Endothelial cell of umbilical vein (primary cell): ENCODE data around the gene RBM20. TPM values are rescaled to one million over a fixed set of nuclear protein-coding genes. Genes with fewer than 3 reads are reported as not detected.
A peak's percentile ranks its signal among the peaks of the same experiment; 100 is the strongest.

ENCODE experiments used
- BruUV-seq: library from RNA; stranded (reverse); fragments of 400-500 nt; replicated peaks from 2 replicates; lab custom pipeline; 2021; lab: Mats Ljungman, UMichigan
- CTCF ChIA-PET: fragments of 300-600, 350-600 bp; sonication (Branson Sonifier 250); formaldehyde crosslinking; loops from one replicate; lab custom pipeline; 2021; ENCODE audit warnings: antibody characterized with exemption, inconsistent platforms; lab: Charles Lee
- POLR2A ChIA-PET: fragments of 300-600, 350-600 bp; sonication (Branson Sonifier 250); formaldehyde crosslinking; loops from one replicate; lab custom pipeline; 2021; ENCODE audit warnings: antibody characterized with exemption, inconsistent platforms; lab: Charles Lee
- DNase-seq: peaks from one replicate; pipeline ENCODE4 v3.0.0-alpha.2; 2011; ENCODE audit warnings: low read depth, low spot score
- FAIRE-seq: peaks from 2 replicates; lab custom pipeline; 2011; peaks lifted over from hg19 to GRCh38; lab: Jason Lieb, UNC
- H2AFZ ChIP-seq: 2 replicates; pipeline ENCODE4 v1.6.0; 2012; ENCODE audit warnings: low read depth, low read length, control low read depth, inconsistent platforms
- H3K27ac ChIP-seq: 2 replicates; pipeline ENCODE4 v1.5.1; 2011; ENCODE audit warnings: low read depth, mild to moderate bottlenecking, control low read depth, low read length, moderate library complexity; ENCODE audit not compliant: insufficient read depth
- H3K27me3 ChIP-seq, 2 experiments: 2 replicates each; pipeline versions ENCODE4 v1.6.0 to v1.6.1; 2011; ENCODE audit warnings: low read length in 2 of 2, mixed read lengths in 1 of 2; ENCODE audit not compliant: control insufficient read depth in 2 of 2, insufficient read depth in 2 of 2
- H3K36me3 ChIP-seq, 2 experiments: 2 replicates in 1 of 2; 3 replicates in 1 of 2; pipeline ENCODE4 v1.5.1; 2011; ENCODE audit warnings: low read length in 2 of 2, mild to moderate bottlenecking in 1 of 2, moderate library complexity in 1 of 2; ENCODE audit not compliant: control insufficient read depth in 2 of 2, insufficient read depth in 2 of 2; ENCODE audit errors: extremely low read depth in 1 of 2
- H3K4me1 ChIP-seq: 3 replicates; pipeline ENCODE4 v1.5.1; 2011; ENCODE audit warnings: mild to moderate bottlenecking, low read length; ENCODE audit not compliant: control insufficient read depth, insufficient read depth; ENCODE audit errors: extremely low read depth
- H3K4me2 ChIP-seq: 2 replicates; pipeline ENCODE4 v1.6.1; 2011; ENCODE audit warnings: low read length, control low read depth, mixed read lengths; ENCODE audit not compliant: insufficient read depth
- H3K4me3 ChIP-seq, 3 experiments: fragments of 200-600 bp in 1 of 3; sonication (generic), shearing (Covaris generic) in 1 of 3; replicated peaks in 1 of 3; 2 replicates each; pipeline ENCODE4 v1.5.1; 2011 to 2016; ENCODE audit warnings: control low read depth in 3 of 3, low read length in 3 of 3, mild to moderate bottlenecking in 2 of 3, inconsistent platforms in 1 of 3, low read depth in 1 of 3, moderate library complexity in 1 of 3; ENCODE audit not compliant: insufficient read depth in 1 of 3
- H3K79me2 ChIP-seq: 2 replicates; pipeline ENCODE4 v1.6.0; 2012; ENCODE audit warnings: low read length, inconsistent platforms; ENCODE audit not compliant: control insufficient read depth, insufficient read depth
- H3K9ac ChIP-seq: replicated peaks from 2 replicates; pipeline ENCODE3; 2011; ENCODE audit warnings: low read length, control low read depth; ENCODE audit not compliant: insufficient read depth; ENCODE audit errors: extremely low read depth
- H3K9me1 ChIP-seq: replicated peaks from 3 replicates; pipeline ENCODE4 v1.6.0; 2011; ENCODE audit warnings: mild to moderate bottlenecking, low read length; ENCODE audit not compliant: control insufficient read depth, insufficient read depth; ENCODE audit errors: extremely low read depth
- H3K9me3 ChIP-seq: replicated peaks from 2 replicates; pipeline ENCODE4 v1.5.1; 2012; ENCODE audit warnings: low read length, inconsistent platforms; ENCODE audit not compliant: control insufficient read depth, insufficient read depth
- H4K20me1 ChIP-seq: replicated peaks from 2 replicates; pipeline ENCODE3; 2011; ENCODE audit warnings: mild to moderate bottlenecking, low read length; ENCODE audit not compliant: control insufficient read depth, insufficient read depth; ENCODE audit errors: extremely low read depth
- dilution Hi-C: fragments of 300-500 bp; cut with MboI; formaldehyde crosslinking; loops from one replicate; pipeline ENCODE4 v1.15.0; 2019; ENCODE audit warnings: low sequenced_read_pairs; ENCODE audit not compliant: extremely low pct_ligation_motif_present
- intact Hi-C: fragments of 100-400 bp; cut with micrococcal nuclease; formaldehyde crosslinking; loops from one replicate; pipeline ENCODE4 v1.10.0; 2022
- polyA plus RNA-seq, 4 experiments: library from polyadenylated mRNA; depleted of rRNA in 3 of 4; stranded (reverse) in 3 of 4; unstranded in 1 of 4; fragments of >200 nt; gene quantifications; 2 replicates each; pipeline versions ENCODE4 v1.2.1 to v1.2.3, GENCODE V29; 2011 to 2012; ENCODE audit warnings: missing spikeins in 1 of 4
- total RNA-seq: library from RNA; stranded (reverse); gene quantifications from 2 replicates; pipeline ENCODE4 v1.2.3, GENCODE V29; 2021
- TF ChIP-seq, protein P1 (sequence below), 2 donors: IDR thresholded peaks; 1 replicate in 1 of 2; 2 replicates in 1 of 2; pipeline ENCODE4 v1.5.1; 2011; ENCODE audit warnings: low read length in 2 of 2, mild to moderate bottlenecking in 2 of 2, moderate library complexity in 2 of 2, control low read depth in 1 of 2, inconsistent platforms in 1 of 2, low read depth in 1 of 2; ENCODE audit not compliant: insufficient read depth in 1 of 2; ENCODE audit errors: extremely low read depth in 1 of 2
- TF ChIP-seq, protein P2 (sequence below): IDR thresholded peaks from 2 replicates; pipeline ENCODE4 v1.6.1; 2011; ENCODE audit not compliant: insufficient read depth, insufficient read length

RBM20 gene
- total and polyA plus RNA-seq, 2 donors (not counting 3 experiments of a cell fraction or from before 2014, with no cell fraction given) = 0.04 TPM; not detected in 1

DNA sequence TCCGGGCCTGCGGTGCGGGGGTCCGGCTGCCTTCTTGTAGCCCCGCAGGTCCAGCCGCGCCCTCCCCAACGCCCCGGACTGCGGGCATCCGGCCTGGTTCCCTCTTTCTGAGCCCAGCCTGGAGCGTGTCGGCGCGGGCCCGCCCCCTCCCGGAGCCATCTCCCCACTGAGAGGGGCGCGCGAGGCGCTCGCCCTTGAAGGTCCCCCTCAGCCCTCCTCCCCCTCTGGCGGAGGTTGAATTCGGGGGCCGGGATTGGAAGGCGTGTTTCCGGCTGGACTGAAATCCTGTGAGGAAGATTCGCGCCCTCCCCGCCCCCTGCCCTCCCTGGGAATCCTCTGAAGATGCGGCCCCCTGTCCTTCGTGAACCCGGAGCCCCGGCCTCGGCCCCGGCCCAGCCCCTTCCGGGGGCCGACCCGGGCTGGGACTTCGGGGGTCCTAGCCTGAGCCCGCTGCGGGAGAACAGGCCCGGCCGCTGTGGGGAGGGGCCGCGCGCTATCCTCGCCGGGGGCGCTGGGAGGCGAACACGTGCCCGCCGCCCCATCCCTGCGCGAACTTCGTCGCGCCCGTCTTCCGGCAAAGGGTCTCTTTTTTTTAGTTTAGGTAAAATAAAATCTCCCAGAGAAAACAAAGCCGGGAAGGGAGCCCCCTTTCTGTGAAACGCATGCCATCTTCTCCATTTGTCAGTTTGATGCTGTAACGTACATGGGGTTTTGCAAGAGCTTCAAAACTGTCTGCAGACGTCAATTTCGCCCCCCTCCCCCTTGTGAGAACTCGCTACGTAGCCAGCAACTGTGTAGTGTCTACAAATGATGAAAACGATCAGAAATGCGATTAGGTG lies 228.2 kb downstream of the RBM20 start:
- BruUV-seq = no TSS peak
- no peak for FAIRE-seq

More for the DNA sequence above, 228.2 kb downstream of the RBM20 start:
- TF ChIP-seq, protein P1, sequence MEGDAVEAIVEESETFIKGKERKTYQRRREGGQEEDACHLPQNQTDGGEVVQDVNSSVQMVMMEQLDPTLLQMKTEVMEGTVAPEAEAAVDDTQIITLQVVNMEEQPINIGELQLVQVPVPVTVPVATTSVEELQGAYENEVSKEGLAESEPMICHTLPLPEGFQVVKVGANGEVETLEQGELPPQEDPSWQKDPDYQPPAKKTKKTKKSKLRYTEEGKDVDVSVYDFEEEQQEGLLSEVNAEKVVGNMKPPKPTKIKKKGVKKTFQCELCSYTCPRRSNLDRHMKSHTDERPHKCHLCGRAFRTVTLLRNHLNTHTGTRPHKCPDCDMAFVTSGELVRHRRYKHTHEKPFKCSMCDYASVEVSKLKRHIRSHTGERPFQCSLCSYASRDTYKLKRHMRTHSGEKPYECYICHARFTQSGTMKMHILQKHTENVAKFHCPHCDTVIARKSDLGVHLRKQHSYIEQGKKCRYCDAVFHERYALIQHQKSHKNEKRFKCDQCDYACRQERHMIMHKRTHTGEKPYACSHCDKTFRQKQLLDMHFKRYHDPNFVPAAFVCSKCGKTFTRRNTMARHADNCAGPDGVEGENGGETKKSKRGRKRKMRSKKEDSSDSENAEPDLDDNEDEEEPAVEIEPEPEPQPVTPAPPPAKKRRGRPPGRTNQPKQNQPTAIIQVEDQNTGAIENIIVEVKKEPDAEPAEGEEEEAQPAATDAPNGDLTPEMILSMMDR (IDR thresholded peaks at IDR 0.05; ENCODE audit: extremely low read depth in 1 of 2, insufficient read depth in 1 of 2, low read depth in 1 of 2, low read length in 2 of 2) = peak in 1 of 2 donors; percentile 6
- TF ChIP-seq, protein P2, sequence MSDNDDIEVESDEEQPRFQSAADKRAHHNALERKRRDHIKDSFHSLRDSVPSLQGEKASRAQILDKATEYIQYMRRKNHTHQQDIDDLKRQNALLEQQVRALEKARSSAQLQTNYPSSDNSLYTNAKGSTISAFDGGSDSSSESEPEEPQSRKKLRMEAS = no peak
- ChIA-PET POLR2A (interaction anchor here (1.0 kb wide), 1 partner anchor 114 kb away, joined by 8 read pairs; no protein-coding TSS in a partner anchor), CTCF (interaction anchor here (0.6 to 1.8 kb wide), 14 partner anchors 10 to 184 kb away, joined by 3 to 9 read pairs (median 4); no protein-coding TSS in a partner anchor)
- peak; percentile 58 for DNase-seq
- dilution Hi-C loops (no loop called here), intact Hi-C loops (loop anchor here (1.0 to 5.0 kb wide), 4 partner anchors 70 to 565 kb away; no protein-coding TSS in a partner anchor)
- Histone ChIP-seq H3K4me3 (peak overlapping the region; percentile 55 to 96 (median 85)), H3K9me3 (no peaks in the 10 kb centered on the region), H2AFZ (peak overlapping the region; percentile 91), H3K4me1 (peaks cover 21% of the 10 kb centered on the region), H3K27me3 (peaks cover 3 to 4% of the 10 kb centered on the region in 2 experiments), H3K36me3 (no peaks in the 10 kb centered on the region), H3K9ac (peak overlapping the region; percentile 81), H3K4me2 (peak overlapping the region; percentile 99), H3K9me1 (no peaks in the 10 kb centered on the region), H4K20me1 (no peaks in the 10 kb centered on the region), H3K27ac (peak overlapping the region; percentile 57), H3K79me2 (no peaks in the 10 kb centered on the region)
